ENCODE measurements around the gene FNTB.

DNA sequence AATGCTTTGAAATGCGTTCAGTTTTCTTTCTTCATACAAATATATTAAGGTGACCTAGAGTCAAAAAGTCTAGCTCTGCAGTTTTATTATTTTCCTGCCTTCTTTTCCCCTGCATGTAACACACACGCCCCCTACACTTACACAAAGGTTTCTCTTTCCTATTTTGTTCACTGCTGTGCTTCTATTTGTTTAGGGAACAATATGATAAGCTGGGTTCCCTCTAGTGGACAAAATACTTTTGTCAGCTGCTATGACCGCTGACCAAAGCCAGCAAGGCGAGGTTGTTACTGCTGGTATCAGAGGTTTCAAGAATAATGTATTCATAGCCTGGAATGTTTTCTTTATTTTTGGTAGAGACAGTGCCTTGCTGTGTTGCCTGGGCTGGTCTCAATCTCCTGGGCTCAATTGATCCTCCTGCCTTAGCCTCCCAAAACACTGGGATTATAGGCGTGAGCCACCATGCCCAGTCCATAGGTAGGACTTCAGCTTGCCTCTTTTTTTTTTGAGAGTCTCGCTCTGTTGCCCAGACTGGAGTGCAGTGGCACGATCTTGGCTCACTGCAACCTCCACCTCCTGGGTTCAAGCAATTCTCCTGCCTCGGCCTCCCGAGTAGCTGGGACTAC is 33.4 kb downstream of the FNTB start:
- no peak for TF ChIP-seq POLR2A (IDR thresholded peaks at IDR 0.05)
- TF ChIP-seq, protein P1, sequence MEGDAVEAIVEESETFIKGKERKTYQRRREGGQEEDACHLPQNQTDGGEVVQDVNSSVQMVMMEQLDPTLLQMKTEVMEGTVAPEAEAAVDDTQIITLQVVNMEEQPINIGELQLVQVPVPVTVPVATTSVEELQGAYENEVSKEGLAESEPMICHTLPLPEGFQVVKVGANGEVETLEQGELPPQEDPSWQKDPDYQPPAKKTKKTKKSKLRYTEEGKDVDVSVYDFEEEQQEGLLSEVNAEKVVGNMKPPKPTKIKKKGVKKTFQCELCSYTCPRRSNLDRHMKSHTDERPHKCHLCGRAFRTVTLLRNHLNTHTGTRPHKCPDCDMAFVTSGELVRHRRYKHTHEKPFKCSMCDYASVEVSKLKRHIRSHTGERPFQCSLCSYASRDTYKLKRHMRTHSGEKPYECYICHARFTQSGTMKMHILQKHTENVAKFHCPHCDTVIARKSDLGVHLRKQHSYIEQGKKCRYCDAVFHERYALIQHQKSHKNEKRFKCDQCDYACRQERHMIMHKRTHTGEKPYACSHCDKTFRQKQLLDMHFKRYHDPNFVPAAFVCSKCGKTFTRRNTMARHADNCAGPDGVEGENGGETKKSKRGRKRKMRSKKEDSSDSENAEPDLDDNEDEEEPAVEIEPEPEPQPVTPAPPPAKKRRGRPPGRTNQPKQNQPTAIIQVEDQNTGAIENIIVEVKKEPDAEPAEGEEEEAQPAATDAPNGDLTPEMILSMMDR (IDR thresholded peaks at IDR 0.05), result peak in 5 of 6 experiments; percentile 37 to 73 (median 69)
